ENCODE data around the gene TNK2.
"Not testable (repeated sequence)": the region's sequence is repeated elsewhere in the genome, so short reads cannot be mapped to it uniquely, and the experiment has no call there.

The TNK2 gene

DNA sequence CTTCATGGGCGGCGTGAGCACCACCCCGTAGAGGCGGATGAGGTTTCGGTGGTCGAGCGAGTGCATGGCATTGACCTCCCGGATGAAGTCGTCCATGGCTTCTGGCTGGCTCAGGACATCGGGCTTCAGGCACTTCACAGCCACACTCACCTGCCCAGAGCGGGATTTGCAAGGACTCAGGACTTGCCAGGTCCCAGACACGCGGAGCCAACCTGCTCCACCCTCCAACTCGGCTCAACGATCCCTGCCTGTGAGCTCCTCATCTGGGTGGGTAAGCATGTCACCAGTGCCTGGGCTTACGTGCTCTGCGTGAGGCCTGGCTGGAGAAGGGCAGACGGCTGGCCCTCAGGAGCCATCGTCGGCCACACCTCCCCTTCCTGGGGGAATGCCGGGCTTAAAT is 25.2 kb downstream of the TNK2 start:
- no peak for DNase-seq

DNA sequence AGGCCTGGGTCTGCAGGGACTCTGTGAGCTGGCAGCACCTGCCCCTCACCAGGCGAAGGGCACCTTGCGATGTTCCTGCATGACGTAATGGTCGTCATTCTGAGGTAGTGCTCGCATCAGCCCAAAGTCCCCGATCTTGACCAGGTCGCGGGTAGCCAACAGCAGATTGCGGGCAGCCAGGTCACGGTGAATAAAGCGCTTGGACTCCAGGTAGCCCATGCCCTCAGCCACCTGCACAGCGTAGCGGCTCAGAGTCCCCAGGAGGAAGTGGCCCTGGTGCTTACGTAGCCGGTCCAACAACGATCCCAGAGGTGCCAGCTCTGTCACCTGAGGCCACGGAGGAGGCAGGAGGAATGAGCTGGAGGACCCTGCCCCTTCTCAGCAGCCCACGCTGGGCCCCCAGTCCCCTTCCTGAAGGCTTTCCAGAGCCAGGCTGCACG is 26.3 kb downstream of the TNK2 start:
- DNase-seq = no peak

DNA sequence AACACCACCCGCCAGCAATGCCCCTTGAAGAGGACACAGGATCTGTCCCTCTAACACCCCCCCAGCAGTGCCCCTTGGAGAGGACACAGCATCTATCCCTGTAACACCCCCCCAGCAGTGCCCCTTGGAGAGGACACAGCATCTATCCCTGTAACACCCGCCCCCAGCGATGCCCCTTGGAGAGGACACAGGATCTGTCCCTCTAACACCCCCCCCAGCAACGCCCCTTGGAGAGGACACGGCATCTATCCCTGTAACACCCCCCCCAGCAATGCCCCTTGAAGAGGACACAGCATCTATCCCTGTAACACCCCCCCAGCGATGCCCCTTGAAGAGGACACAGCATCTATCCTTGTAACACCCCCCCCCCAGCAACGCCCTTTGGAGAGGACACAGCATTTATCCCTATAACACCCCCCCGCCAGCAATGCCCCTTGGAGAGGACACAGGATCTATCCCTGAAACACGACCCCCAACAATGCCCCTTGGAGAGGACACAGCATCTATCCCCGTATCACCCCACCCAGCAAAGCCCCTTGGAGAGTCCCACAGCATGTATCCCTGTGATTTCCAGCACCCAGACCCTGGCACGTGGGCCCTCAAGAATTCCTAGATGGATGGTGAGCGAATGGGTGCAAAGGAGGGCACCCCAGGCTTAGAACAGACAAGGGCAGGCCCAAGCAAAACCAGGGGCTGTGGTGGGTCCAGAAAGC is 26.9 kb downstream of the TNK2 start:
- DNase-seq = no peak

DNA sequence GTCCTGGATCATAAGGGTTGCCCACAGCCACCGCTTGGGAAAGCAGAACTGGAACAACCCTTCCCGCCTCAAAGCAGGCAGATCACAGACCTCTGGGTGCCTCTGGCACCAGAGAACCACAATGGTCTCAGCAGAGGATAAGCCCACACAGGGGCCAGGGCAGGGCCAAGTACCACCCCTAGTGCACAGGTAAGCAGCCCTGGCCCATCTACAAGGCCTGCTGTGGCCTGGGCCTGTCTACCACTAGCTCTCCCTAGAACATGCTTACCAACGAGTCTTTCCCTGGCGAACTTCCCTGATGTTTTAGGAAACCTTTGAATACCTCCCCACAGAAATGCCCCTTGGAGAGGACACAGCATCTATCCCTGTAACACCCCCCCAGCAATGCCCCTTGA is 28.3 kb downstream of the TNK2 start:
- DNase-seq = no peak

DNA sequence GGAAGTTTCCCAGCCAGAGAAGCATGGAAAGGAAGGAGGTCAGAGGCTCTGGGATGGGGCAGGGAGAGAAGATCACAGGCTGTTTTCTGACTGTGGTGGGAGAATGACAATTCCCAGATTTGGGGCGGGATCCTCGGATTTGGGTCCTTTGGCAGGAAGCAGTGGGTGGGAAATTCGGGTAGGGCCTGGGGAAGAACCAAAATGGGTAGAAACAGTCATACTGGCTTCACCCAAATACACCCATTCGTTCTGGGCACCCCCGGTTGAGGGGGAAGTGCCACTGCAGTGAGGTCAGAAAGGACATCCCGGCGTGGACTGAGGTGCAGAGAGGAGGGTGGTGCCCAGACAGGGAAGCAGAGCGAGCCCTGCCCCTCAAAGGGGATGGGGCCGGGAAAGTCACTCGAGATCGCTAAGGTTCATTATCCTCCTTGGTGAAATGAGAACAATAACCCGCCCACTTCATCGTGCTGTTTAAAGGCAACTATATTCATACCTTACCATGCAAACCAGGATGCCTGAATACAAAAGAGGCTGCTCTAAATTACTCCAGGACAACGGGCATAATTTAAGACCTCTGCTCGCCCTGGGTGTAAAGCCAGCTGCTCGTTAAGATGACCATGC is 28.8 kb downstream of the TNK2 start:
- DNase-seq = no peak

DNA sequence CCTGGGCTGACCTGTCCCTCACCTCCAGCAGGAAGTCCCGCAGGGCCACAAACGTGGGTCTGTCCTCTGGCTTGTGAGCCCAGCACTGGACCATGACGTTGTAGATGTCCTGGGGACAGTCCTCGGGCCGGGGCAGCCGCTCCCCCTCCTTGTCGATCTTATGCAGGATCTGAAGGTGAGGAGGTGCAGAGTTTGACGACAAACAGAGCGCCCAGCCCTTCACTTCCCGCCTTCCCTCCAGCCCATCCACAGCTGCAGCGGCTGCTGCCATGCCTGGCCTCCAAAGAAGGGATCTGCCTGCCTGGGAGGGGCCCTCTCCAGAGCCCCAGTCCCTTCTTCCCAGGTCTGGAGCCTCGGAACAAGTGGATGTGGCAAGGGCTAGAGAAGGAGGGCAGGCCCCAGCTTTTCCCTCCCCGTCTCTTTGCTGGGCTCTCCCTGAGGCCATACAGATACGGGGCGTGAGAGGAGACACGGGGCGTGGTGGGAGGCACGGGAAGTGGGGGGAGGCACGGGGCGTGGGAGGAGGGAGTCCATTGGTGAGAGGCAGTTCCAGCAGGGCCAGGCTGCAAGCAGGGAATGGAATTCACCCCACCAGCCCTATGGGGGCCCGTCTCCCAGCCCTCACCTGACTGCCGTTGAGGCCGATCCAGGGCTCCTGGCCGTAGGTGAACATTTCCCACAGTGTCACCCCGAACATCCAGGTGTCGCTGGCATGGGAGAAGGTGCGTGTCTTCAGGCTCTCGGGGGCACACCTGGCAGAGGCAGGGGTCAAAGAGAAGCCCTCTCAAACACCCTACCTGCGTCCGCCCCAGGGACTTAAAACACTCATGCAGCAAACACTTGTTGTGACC is 29.7 kb downstream of the TNK2 start:
- no peak for DNase-seq

DNA sequence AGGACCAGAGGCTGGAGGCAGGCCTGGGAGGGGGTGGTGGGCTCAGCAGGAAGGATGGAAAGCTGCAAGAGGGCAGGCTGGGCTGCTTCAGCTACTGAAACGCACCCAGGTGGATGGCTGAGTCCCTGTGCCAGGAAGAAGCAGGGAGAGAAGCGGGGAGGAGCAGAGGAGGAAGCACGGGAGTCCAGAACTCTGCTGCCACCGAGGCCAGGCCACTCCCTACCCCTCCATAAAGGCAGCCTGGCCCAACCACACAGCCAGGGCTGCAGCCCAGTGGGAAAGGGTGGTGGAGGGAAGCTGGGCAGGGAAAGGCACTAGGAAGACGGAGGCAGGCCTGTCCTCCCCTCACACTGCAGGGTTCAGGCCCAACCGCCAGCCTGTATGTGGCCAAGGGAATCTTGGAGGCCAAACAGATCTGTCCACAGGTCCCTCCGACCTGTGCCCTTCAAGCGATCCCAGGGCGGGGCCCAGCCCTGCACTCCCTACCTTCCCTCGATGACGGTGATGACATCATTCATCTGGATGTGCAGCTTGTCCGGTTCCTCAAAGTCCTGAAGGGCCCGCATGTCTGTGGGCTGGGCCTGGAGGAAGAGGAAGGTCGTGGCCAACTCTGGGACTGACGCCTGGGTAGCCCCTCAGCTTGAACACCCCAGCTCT is 30.5 kb downstream of the TNK2 start:
- DNase-seq = no peak

DNA sequence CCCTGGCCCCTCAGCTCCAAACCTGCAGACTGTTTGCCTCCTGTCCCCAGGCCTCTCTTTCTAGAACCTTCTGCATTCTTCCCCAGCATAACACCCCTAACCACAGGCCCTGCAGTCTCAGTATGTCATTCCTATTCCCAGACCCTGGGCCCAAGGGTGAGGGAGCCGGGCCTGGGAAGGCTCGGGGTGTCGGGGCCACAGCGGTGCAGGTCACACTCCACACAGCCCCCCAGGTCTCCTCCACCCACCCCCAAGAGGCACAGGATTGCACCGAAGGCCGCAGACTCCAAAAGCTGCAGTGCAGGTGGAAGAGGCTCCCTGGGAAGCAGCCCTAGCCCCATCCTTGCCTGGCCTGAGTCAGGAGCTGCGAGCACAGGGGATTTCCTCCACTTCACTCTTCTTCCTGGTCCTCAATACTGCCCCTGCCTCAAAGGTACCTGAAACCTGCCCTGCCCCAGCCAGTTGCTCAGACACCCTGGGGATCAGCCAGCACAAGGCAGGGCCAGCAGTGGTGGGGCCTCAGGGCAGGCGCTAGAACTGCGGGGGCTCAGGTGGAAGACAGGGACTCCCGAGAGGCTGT is 31.1 kb downstream of the TNK2 start:
- no peak for DNase-seq

DNA sequence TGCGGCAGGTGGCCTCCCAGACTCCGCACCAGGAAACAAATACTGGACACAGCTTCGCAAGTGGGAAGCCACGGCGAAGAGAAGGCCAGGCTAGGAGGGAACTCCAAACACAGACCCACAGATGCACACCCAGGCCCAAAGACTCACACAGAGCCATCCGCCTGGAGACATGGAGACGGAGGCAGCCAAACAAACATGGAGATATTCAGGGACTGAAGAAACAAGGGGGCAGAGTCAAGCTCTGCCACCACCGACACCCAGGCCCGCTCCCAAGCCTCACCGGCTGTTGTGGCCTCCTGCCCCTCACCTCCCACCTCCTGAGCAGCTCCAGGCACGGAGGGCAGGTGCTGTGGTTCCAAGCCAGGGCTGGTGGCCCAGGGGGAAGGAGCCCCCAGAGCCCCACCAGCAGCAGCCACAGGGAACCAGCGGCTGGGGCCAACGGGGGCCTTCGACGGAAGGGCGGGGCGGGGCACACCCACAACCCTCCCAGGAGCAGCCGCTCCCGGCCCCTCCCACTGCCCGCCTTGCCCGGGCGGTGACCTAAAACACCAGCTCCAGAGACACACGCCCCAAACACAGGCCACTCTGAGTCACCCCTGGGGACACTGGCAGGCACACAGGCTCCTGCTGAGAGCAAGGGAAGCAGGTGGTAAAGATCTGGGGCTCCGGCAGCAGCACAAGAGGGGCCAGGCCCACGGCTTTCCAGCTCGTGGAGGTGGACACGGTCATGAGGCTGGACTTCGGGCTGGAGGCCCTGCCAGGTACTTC is 31.9 kb downstream of the TNK2 start:
- no peak for DNase-seq

DNA sequence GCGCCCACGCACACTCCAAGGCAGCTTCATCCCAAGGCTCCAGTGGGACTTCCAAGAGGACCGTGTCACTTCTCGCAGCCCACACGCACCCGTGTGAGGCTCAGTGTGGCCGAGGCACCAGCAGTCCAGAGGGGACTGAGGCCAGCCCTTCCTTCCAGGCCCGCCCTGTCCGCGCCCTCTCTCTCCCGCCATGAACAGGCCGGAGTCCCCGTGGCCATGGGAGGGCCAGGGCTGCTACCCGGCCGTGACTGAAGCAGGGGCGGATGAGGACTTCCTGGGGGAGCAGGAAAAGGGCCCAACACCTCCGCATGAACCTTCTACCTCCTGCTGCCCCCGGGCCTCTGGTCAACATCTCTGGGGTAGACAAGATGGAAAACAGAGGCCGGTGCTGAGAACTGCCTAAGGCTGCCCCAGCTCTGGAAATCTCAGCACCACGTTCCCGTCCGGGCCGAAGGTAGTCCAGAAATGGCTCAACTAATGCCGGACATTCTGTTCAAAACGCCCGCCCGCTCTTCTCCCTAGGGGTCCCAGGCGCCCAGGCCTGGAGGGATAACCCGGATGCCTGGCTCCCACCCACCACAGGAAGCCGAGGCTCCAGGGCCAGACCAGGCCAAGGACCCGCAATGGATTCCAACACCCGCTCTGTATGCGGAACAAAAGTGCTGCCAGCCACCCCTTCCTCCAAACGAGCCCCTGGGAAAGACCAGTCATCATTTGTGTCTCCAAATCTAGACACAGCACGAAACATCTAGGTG is 32.7 kb downstream of the TNK2 start:
- DNase-seq = no peak

DNA sequence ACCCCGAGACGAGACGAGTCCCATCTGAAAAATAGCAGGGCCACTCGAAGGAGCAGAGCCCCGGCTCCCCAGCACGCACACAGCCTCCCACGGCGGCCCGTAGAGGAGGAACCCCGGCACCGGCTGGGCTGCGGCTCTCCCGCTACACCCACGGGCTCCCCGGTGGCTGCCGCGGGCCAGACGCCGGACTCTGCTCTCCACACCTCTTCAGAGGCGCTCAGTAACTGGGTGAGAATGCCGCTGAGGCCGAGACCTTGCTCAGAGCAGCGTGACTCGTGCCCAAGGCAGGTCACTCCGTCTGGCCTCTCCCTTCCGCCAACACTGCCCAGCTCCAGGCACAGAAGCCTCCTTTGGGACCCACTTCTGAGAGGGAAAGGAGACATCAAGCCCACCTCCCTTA is 34.4 kb downstream of the TNK2 start:
- no peak for DNase-seq

DNA sequence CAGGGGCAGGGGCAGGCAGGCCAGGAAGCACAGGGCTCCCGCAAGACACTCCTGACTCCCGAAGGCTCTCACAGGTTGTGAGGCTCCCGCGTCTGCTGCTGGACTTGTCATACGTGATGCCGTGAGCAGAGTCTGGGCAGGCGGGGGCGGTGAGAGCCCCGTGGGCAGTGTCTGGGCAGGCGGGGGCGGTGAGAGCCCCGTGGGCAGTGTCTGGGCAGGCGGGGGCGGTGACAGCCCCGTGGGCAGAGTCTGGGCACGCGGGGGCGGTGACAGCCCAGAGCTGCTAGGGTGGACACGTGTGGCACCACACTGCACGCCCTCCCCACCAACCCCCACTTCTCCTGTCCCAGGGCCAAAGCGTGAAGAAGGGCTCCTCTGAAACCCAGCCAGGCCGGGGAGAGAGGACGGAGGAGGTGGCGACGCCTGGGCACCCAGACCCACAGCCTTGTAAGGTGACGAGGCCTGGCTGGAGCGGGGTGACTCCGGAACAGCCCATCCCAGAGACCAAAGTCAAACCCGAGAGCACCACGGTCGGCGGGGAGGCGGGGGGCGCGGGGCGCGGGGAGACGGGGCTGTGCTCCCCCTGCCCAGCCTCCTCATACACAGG is 35.0 kb downstream of the TNK2 start:
- no peak for DNase-seq

DNA sequence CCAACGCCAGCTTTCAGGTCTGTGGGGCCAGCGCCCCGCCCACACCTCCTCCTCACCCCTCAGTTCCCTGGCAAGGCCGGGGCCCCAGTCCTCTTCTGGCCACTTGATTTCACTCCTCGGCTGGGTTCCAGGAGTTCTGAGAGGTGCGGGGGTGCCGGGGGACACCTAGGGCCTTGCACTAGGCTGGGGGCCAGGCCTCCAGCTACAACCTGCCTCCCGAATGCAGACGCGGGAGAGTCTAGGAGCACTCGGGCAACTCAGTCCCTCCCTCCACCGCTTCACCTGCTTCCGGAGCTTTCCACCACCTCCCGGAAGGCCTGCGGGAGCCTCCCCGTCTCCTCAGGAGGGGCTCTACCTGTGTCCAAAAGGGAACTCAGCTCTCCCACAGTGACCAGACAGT is 35.6 kb downstream of the TNK2 start:
- DNase-seq = no peak

DNA sequence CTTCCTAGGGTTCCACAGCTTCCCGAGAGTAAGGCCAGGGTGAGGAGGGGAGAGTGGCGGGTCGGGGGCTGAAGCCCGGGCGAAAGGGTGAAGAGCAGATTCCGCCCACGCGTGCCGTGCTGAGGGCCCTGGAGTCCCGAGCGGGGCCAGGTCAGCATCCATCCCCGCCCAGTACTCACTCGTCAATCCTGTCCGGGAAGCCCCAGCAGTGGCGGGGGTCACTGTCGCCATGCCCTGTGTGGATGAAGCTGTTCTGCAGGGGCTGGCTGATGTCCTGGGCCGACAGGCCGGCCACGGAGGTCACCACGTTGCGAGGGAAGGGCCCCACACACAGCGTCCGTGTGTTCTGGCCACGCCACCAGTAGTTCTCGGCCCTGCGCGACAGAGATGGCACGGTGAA is 36.3 kb downstream of the TNK2 start:
- no peak for DNase-seq

DNA sequence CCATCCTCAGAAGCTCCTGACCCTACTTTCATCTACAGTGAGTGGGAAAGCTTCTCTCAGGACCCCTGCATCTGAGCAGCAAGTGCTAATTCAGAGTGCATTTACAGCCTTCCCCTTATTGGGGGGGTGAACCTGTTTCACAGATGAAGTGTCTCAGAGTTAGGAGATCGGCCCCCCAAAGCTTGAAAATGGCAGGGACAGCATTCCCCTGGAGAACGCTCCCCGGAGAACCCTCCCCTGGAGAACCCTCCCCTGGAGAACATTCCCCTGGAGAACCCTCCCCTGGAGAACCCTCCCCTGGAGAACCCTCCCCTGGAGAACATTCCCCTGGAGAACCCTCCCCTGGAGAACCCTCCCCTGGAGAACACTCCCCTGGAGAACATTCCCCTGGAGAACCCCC is 36.7 kb downstream of the TNK2 start:
- not testable (repeated sequence) for DNase-seq

DNA sequence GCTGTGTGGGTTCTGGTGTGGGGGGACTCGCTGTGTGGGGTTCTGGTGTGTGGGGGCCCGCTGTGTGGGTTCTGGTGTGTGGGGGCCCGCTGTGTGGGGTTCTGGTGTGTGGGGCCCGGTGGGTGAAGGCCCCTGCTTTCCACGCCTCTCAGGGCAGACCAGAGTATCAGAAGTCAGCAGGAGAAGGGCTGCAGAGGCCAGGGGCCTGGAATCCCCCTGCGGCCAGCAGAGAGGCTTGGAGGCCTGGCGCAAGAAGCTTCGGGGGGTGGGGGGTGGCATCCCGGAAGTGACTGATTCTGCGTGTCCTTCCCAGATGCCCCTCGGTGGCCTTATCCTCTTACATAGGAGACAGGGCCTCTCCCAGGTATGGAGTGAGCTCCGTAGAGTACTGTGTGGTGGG is 37.4 kb downstream of the TNK2 start:
- no peak for DNase-seq

DNA sequence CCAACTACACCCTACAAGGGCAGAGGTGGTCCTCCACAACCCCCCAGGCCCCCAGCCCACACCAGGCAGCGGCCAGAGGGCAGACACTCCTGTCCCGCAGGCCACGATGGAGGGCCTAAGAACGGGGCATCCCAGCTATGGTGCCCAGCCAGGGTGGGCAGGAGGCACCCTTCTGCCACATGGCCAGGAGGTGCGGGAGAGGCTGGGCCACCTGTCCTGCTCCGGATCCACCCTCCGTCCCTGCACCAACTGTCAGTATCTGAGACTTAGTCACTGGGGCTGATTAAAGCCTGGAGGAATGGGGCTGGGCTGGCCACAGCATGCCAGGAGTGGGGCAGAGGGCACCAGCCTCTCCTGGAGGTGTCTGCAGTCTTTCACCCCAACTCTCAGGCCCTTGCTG is 37.9 kb downstream of the TNK2 start:
- DNase-seq = no peak

DNA sequence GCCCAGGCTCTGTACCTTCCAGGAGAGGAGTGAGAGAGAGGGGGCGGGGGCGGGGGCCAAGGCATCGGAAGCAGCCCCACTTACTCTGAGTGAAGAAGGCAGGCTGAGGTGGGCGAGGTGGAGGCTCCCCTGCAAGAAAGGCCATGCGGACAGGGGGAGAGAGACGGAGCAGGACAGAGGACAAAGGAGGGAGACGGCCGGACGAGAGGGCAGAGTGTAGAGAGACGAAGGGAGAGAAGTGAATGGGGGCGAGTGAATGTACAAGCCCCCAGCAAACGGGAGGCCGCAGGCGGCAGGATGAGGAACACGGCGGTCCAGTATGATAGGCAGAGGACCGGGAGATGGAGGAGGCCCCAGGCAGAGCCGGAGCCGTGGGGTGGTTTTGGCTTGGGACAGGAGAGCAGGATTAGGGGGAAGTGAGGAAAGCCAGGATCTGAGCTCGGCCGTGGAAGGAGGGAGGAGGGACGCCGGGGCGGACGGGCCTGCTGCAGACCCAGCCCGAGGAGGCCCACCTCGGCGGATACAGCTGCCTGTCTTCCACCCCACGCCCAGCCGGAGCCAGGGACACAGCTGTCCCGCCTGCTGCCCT is 38.8 kb downstream of the TNK2 start:
- DNase-seq = no peak

DNA sequence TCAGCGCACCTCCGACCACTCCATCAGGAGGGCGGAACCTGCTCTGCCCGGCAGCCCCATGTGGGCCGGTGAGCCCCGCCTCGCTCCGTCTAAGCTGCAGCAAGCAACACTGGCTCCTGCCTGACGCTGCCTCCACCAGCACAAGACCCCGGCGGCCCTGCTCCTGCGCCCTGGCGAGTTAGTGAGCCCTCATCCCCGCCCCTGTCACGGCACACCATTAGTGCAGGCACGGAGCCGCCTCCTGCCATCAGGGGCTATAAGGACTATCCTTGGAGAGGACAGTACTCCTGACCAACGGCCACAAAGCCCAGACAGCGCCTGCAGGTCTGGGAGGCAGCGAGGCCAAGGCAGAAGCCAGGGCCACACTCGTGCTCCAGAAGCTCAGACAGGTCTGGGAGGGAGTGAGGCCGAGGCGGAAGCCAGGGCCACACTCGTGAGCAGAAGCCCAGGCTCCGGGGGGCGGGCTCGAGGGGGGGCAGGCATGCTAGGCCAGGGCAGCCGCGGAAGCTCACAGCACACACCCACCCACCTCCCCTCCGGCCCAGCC is 39.4 kb downstream of the TNK2 start:
- no peak for DNase-seq

DNA sequence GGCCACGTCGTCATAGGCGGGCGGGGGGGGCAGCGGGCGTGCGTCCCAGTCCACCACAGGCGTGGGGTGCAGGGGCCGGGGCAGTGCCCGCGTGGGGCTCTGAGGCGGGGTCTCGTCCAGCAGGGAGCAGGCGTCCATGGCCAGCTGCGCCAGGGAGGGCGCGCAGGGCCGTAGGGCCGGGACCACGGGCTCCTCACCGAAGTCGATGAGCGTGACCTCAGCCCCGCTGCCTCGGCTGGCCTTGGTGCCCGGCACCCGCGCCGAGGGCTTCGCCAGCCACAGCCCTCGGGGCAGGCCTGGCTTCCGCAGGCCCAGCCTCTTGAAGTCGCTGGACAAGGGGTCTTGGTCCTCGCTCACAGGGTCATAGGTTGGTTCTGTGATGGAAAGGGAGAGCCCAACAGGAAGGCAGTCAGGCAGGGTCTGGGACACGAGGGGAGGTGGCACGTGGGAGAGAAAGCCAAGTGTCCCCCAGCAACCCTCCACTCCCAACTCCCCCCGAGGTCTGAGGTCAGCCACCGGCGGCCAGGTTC is 40.0 kb downstream of the TNK2 start:
- DNase-seq = no peak

Data from femur (tissue), 1 donor.